SW 1271 (cell line): ENCODE measurements around the gene HOXA4.

Source experiments
- DNase-seq, 2 experiments: peaks; one replicate each; lab custom pipeline; 2025; lab: John Stamatoyannopoulos, UW

Gene HOXA4

DNA sequence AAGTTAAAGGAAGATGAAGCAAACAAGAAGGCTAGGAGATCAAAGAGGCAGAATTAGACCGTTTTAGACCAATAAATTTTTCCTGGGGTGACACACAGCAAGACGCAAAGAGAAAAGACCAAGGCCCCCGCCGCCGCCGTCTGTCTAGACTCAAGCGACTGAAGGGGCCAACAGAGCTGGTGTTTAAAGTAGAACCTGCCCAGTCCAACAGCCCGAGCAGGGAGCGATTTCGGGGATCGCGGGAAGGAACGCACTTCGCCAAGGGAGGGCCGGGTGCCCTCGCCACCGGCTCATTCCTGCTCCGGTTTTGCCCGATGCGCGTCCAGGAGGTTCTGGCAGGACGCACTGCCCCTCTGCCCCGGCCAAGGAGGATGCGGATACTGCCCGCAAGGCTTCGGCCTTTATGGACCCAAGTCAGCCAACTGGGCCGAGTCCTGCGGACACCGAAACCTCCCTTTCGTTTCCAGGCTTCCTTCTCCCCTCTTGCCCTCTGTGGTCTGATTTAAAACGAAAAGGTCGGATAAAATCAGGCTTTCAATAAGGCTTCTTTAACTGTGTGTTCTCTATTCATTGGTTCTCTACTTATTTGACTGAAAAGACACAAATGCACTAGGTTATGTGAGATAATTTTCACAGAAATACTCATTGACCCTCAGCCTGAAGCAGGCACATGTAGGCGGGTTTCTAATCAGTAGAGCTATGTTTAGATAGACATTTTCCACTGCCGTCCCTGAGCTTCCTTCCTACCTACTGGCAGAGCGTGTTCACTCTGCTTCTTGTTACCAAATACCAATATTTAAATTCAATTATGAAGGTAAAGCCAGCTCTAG lies 28.1 kb upstream of the HOXA4 start:
- DNase-seq = no peak

DNA sequence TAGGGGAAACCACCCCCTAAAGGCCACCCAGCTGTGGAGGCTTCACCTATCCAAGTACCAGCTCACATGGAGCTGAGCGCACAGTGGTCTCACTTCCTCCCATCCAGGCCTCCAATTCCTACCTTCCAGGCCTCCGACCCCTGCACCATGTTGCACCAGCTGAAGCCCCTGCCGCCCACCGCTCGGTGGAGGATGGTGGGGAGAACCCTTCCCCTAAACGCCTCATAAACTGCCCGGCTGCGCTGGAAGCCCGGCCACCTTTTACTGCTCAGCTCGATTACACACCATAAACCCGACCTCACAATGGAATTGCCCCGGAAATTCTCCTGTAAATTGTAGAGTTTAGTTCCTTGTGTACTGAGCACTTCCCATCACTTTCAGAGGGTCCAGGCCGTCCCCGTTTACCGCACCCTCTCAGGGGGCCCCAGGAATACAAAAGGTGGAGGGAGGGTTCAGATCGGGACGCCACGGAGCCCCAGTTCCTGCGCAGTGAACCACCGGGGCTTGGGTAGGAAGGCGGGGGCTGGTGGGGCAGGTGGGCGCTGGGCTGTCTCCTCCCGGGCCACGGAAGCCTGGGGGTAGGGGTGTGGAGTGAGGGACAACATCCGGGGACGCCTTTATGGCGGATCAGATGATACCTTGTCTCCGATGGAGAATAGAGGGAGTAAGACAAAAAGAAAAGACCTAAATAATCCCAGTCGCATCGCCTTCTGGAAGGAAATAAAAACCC lies 27.3 kb upstream of the HOXA4 start:
- no peak for DNase-seq

DNA sequence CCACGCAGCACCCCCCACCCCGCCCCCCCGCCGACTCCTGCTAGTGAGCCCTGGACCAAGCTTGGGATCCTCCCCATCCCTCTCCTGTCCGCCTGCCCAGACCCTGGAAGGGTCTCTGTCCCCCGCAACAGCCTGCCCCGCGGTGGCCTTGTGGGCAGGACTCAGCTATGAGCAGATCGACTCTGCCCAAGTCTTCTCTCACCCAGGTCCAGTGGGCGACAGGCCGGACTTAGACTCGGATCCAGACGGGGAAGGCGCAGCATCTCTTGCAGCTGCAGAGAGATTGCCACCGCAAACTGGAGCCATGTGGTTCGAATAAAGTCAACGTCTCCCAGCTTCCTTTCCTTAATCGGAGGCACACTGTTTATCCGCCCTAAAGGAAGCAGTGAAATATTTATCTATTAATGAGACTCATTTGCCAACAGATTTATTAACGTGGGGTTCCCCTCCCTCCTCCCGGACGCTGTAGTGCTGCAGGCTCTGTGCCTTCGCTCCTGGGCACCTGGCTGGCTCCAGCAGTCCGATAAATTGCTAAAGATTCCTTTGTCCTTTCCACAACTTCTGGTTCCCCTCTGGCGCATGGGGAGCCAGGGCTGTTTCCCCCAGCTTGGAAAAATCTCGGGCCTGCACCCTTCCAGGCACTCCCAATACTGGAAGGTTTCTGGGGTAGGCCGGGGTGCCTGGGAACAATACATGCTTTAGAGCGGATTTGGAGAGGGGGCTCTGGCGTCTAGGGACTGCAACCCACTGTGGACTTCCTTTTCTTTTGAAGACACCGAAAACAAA lies 26.6 kb upstream of the HOXA4 start:
- DNase-seq = no peak

DNA sequence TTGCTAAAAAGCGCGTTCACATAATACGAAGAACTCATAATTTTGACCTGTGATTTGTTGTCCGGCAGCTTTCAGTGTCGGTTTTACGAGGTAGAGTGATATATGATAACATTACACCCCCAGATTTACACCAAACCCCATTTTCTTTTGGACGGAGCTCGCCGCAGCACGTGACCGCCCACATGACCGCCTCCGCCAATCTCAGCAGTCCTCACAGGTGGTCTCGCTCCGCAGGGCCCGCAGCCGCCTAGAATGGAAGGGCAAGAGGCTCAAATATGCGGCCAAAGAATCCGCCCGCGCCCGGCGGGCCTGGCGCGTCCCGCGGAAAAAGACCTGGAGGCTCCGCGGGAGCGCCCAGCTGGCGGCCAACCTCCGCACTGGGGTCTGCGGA lies 25.9 kb upstream of the HOXA4 start, which contains the start of gene HOXA7:
TSS of gene HOXA7 (minus strand) at position 168 of the 391 bp plus-strand sequence. CDS start at position 38, 130 bp downstream.
- DNase-seq = peak in 1 of 2 experiments; percentile 39

DNA sequence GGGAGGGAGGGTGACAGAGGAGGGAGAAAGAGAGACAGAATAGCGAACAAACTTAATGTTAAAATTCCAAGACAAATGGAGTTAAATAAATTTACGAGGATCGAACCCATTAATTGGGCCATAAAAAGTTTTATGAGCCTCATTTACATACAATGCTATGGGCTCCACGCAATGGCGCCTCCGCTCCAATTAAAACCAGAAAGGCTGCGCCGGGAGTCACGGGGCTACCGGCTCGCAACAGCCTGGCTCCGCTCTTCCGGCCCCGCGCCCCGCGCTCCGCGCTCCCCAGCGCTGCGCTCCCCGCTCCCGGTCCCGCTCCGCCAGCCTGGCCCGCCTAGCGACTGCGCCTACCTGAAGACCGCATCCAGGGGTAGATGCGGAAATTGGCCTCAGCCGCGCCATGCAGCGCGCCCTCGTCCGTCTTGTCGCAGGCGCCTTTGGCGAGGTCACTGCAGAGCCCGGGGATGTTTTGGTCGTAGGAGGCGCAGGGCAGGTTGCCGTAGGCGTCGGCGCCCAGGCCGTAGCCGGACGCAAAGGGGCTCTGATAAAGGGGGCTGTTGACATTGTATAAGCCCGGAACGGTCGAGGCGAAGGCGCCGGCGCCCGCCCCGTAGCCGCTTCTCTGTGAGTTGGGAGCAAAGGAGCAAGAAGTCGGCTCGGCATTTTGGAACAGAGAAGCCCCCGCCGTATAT lies 25.4 kb upstream of the HOXA4 start:
- no peak for DNase-seq

DNA sequence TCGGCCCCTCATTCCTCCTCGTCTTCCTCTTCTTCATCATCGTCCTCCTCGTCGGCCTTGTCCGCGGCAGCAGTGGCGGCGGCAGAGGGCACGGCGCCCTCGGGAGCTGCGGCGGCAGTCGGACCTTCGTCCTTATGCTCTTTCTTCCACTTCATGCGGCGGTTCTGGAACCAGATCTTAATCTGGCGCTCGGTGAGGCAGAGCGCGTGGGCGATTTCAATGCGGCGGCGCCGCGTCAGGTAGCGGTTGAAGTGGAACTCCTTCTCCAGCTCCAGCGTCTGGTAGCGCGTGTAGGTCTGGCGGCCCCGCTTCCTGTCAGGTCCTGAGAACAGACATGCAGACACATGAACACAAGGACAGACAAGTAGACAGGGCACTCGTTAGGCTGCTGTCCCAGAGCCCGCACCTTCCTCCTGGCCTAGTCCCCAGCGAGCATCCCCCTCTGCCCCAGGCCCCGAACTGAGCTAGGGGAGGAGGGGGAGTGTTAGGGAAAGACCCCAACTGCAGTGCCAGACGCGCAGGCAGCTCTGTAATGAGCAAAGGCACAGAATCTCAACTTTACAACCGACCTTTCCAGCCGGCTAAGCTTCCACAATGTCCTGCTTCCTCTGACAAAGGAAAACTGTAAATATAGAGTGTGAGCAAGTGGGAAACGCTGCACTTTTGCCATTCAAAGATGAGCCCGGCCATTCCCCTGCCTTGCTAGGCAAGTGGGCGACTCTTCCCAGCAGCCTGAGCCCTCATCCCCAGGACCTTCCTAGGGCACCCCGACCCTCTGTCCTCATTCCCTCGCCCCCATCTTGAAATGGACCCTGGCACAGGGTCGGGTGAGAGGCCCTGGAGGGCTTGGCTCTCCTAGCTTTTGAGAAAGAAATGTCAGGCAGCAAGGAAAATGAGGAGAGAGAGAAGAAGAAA lies 24.6 kb upstream of the HOXA4 start:
- DNase-seq = no peak

DNA sequence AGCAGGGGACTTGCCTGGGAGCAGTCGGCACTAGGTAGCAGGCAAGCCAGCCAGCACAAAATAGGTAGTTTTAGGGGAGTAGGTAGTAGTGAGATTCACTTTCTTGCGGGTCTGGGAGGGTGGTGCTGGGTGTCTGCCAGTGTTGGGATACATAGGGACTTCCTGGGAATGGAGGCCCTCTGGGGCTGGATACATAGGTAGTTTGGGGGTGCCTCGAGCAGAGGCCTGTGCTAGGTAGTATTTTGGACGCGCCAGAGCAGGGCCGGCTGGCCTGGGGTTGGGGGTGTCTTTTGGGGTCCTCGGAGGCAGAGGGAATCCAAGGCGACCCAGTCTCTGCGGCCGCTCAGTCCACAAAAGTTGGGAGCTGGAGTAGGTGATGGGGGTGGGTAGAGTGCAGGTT lies 23.8 kb upstream of the HOXA4 start:
- DNase-seq = no peak

DNA sequence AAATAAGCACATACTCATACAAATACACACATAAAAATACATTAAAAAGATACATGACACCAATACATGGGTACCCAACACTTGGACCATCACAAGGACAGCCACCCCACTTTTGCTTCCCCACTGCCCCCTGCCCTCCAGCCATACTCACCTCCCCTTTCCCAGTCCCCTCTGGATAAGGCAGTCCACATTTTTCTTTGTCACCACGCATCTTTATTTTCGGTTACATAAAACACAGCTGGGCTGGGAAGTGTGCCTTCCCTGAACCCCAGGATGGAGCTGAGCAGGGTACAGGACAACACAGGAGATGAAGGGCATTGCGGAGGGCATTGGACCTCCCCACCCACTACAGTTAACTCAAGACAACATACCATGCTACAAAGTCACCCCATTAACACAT lies 23.0 kb upstream of the HOXA4 start:
- DNase-seq = no peak

DNA sequence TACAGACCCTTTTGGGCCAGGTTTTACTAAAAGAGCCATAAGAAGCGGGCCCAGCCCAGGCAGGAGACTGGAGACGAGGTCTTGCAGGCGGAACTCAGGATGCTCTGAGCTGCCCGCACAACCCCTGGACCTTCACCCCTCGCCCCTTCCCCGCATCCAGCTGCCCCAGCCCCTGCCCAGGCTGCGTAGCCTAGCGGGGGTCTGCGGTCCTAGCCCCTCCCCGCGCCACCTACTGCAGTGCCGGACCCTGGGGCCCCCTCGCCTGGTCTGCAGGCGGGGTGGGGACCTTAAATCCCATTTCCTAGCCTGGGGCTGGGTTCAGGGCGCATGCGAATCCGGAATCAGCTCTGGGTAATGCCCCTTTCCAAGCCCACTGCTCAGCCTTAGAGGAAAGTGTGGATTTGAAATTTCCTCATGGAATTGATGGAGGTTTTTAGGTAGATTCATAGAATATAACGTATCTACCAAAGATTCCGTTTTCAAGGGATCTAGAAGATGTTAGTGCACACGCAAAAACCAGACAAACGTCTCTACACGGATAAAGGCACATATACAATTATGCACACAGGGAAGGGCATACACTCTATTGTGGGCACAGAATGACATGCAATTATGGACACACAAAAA lies 22.4 kb upstream of the HOXA4 start:
- no peak for DNase-seq

DNA sequence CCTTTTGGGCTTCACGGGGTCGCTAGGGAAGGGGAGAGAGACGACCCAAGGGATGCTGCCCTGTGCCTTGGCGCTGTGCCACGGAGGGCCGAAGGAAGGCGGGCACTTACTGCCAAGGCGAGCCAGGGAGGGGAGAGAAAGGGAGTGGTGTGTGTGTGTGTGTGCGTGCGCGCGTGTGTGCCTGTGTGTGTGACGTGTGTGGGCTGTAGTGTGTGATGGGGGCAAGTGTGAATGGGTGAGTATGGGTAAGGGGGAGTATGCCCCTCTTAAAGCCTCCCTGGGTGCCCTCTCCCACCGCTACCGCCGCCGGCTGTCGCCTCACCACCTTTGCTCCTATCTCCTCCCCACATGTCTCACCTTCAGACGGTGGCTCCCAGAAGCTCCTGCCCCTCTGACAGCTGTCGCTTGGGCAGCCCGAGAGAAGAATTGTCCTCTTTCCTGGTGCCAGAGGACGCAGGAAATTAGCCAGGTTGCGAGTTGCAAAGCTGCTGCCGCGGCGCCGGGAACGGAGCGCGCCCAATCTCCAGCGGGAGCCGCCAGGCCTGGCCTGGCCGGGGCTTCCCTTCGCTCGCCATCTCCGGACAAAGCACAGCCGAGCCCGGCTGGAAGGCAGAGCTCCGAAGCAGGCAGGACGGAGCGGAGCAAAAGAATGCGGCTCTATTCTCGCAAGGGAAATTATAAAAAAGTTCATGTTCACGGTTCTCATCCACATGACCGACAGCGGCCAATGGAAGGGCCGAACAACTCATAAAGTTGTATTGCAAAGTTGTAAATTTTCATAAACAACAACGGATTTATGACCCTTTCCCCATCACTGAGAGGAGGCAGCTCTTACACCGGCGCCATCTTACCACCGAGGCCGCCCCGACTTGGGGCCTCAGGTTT lies 21.6 kb upstream of the HOXA4 start, which contains the start of gene HOXA3:
TSS of gene HOXA3 (minus strand) at position 653 of the 885 bp plus-strand sequence. CDS start 41,943 bp downstream, outside the sequence.
- no peak for DNase-seq

DNA sequence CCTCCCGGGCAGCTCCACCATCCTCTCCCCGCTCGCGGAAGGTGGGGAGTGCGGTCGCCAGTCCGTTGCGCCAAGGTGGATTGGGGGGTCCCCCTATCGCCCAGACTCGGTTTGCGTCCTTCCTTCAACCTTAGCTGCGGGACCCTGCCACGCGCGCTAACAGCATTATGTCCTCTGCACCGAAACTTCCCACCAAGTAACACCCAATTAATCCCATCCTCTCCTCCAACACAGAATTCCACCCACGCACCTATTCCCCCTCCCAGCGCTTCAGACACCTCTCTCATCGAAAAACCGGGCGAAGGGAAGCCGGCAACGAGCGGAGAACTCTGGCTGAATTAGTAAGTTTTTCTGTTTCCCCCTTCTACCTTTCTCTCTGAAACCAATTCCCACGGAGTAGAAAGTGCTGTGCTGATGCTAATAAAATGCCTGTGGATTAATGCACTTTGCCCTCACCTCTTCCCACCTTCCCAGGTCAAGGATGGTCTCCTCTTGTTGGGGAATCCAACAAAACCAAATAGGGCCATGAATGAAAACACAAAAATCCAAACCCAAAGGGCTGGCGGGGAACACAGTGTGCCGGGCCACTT lies 20.9 kb upstream of the HOXA4 start:
- no peak for DNase-seq

DNA sequence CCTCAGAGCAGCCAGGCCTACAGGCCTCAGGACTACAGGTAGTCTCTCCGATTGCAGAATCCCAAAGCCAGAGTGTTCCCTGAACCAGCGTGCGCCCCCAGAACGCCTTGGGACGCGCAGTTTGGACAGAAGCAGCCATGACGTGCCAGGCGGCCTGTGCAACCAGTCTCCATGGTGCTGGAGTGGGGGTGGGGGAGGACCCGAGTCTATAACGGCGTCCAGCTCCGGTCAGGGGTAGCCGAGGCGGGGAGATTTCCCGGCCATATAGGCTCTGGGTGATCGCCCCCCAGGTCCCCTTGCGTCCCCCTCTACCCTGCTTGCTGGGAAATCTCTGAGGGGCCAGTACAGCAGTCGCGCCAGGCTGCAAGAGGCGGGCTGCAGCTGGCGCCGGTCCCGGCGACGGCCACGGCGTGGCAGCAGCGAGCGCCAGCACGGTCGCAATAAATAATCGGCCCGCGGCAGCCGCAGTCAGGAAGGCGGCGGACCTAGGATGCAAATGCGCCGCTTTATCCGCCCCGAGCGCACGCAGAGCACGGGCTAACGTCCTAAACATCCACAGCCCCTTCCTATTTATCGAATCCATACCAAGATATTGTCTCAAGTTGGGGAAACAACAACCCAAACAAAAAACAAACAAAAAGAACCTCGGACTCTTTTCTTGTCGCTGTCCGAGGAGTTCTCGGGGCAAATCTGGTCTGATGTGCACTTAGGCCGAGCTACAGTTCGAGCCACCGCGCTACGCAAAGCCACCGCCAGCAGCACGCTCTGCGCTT lies 20.2 kb upstream of the HOXA4 start:
- DNase-seq = peak in 1 of 2 experiments; percentile 73

DNA sequence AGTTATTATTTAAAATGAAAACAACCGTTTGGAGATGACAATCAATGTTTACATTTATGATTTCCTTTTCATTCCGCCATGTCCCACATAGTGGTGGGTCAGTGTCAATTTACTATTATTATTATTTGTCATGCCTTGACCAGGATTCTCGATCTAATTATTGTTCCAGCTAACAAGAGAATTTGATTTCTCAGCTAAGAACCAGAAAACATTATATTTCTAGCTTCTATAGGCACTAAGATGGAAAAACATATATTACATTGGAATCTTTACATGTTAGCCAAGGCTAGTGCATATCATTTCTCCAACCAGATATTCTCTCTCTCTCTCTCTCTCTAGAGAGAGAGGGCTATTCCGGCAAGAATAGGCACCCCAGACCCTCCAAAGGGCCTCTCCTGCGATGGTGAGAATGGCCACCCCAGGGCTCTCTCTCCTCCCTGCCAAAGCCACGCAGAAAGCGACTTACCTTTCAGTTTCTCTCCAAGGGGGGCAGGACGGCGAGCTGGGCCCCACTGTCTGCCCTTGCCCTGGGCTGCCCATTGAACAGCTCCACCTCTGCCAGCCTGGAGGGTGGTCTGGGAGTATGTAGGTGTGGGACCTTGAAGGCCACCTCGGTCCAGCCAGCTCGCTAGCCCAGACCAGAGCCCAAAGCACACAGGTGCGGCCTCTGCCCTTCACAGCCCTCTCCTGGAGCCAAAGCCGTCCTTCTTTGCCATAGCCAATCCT lies 19.4 kb upstream of the HOXA4 start:
- no peak for DNase-seq

DNA sequence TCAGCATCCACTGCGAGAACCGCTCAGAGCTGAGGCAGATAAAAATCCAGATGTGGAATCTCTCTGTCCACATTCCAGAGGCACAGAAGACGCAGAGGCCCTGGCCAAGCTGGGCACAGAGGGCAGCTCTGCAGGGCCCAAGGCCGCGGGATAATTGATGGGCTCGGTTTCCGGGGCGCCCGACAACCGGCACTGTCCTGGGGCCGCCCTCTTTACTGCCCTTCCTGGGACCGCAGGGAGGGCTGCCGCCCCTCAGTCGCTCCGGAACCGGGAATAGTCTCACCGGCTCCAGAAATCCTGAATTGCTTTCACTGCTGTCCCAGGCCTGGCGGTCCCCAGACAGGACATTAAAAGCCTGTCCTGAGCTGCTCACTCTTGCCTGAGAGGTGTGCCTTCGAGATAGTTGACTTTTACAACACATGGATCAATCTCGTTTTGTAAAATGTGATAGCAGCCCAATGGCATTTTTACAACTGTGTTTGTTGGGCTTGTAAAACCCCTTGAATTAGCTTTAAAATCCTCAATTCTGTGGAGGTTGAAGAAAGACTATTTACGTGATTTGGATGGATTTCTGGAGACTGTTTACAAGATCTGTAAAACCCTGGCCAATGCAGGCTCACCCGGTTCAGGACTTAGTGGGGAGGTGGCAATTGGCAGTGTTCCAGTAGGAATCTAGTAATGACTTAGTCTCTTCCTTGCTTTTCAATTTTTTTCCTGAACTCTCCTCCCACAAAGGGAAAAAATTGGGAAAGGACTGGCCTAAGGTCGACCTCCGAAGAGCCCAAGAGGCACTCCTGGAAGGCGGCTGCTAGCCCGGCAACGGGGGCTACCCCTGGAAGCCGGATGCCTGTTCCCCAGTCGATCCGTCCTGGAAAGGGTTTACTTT lies 18.4 kb upstream of the HOXA4 start:
- DNase-seq = no peak

DNA sequence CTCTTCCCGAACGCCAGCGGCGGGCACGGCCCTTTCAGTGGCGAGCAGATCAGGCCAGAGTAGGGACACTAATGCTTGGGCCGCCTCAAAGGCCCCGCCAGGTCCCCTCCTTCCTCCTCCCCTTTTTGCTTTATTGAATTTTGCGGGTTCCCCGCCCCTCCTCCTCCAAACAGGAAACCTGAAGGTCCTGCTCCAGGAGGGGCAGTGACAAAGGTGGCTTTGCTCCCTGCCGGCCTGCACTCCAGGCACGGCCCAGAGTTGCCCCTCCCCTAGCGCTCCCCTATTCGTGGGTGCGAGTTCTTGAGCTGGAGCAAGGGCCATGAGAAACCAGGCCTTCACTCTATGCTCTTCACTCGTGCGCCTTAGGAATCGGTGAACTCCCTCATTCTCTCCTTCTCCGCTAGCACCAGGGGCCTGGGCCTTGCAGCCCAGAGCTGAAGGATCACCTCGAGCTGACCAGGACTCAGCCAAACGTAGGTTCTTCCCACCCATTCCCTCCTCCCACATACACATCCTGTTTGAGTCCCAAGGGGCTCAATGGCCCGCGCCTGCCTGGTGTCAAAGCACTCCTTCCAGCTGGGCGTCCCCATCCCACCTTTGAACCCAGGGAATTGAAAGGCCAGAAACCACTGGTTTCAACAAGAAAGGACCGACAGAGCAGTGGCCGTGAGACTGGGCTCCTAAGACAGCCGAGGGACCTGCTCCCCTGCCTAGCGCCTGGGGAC lies 17.6 kb upstream of the HOXA4 start:
- no peak for DNase-seq
